ENCODE measurements around the gene RPS6KA6.

- TF ChIP-seq CTCF (IDR thresholded peaks at IDR 0.05; ENCODE audit: insufficient read depth, low read depth, low read length) (no peak), EZH2 (IDR thresholded peaks at IDR 0.05; ENCODE audit: insufficient read depth, low read length) (no peak)
Measured at GRCh38 chrX:84186603-84187532, 1.1 kb downstream of the RPS6KA6 start.
